HG02588 (cell line): ENCODE results near the gene ASB12.

Experiments used
- ATAC-seq: cut with Tn5 transposase; IDR thresholded peaks from one replicate; pipeline ENCODE4 v1.9.1; 2021; ENCODE audit warnings: mild to moderate bottlenecking, moderate library complexity; ENCODE audit not compliant: unreplicated experiment

The ASB12 gene

GRCh38 chrX:64186974-64187761, 43.2 kb downstream of the ASB12 start:
- ATAC-seq: no peak

GRCh38 chrX:64184396-64184795, 46.0 kb downstream of the ASB12 start:
- no peak for ATAC-seq

DNA sequence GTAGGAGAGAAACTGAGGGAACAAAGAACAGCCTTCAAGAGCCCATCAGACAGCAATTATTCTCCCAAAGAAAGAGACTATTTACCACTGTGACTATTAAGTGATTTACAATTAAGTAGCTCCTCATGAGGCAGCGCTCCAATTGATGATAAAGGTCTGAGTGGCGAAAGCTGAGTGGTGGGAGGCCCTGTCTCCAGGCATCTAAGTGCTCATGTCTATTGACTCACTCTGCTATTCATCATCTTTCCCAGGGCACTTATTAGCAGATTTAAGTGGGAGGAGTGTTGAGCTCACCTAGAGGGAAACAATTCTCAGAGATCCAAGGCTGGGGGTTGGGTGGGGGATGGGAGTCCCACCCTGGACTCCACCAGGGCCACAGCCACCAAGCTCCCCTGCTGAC, 48.2 kb downstream of the ASB12 start:
- no peak for ATAC-seq

DNA sequence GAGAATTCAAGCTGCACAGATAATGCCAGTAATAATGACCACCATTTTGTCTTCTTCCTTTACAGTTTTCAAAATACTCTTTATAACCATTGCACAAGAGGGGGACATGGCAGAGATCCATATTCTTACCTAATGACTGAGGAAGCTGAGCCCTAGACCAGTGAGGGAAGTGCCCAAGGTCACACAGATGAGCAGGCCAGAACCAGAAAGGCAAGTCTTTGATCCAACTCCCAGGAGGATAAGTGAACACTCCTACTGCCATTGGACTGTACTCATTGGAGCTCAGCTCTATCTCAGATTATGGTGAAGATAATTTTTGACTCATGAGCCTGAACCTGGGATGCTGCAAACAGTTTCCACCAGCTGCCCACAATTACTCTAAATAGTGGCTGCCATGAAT, 53.5 kb downstream of the ASB12 start:
- no peak for ATAC-seq
